ENCODE measurements around the gene NACC2. TPM values are rescaled to one million over a fixed set of nuclear protein-coding genes. Genes with fewer than 3 reads are reported as not detected.

The NACC2 gene
- total RNA-seq, 4 donors from 2014 or later: 45.6 to 55.7 (median 49.8) TPM

DNA sequence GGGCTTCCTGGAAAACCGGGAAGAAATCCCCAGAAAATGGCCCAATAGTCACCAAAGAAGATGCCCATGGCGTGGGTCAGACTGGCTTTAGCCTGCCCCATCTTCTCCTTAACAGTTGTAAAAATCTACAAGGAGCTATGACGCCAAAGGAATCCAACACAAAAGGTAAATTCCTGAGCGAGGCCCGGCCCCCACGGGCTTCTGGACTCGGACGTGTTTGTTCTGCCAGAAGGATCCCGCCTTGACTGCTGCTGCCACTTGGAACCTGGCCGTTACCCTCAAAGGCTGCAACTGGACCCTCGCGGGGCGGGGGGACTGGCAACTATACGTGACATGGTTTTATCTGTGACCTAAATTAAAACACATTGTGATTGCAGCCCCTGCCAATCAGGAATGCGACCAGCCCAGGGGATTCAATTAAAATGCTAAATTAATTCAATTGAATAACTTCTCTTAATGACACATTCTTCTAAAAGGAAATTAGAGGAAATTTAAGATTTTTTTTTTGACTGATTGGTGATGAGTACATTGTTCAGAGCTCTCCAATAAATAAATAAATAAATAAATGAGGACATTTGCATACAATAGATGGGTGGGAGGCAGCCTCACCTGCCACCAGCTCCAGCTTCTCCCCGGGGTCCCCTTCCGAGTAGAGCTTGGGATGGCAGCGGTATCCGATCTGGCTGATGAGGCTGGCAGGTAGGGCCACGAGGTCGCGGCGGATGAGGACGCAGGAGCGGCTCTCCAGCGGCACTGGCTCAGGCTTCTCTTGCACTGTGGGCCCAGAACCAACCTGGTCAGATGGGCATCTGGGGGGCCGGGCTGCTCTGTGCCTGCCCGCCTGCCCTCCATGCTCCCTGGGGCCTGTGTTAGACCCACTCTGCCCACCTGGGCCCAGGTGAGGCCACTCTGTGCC lies 79.2 kb downstream of the NACC2 start:
- Histone ChIP-seq H3K36me3 (peaks cover 0 to 47% (median 0%) of the 10 kb centered on the region in 3 donors), H3K27ac (peak overlapping the region in 2 of 4 donors; percentile 12 to 85), H3K4me3 (no peak overlapping the region), H3K4me1 (peaks cover 0 to 89% (median 28%) of the 10 kb centered on the region in 4 donors), H3K9me3 (no peaks in the 10 kb centered on the region), H3K27me3 (no peaks in the 10 kb centered on the region)
- TF ChIP-seq, protein P1, sequence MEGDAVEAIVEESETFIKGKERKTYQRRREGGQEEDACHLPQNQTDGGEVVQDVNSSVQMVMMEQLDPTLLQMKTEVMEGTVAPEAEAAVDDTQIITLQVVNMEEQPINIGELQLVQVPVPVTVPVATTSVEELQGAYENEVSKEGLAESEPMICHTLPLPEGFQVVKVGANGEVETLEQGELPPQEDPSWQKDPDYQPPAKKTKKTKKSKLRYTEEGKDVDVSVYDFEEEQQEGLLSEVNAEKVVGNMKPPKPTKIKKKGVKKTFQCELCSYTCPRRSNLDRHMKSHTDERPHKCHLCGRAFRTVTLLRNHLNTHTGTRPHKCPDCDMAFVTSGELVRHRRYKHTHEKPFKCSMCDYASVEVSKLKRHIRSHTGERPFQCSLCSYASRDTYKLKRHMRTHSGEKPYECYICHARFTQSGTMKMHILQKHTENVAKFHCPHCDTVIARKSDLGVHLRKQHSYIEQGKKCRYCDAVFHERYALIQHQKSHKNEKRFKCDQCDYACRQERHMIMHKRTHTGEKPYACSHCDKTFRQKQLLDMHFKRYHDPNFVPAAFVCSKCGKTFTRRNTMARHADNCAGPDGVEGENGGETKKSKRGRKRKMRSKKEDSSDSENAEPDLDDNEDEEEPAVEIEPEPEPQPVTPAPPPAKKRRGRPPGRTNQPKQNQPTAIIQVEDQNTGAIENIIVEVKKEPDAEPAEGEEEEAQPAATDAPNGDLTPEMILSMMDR (IDR thresholded peaks at IDR 0.05): no peak
- no peak for TF ChIP-seq POLR2A (IDR thresholded peaks at IDR 0.05)
- no peak for TF ChIP-seq EP300 (IDR thresholded peaks at IDR 0.05)
- DNase-seq (ENCODE audit: low spot score in 2 of 2): no peak
- 85% methylated on average over 25 to 28 of the region's 28 CpGs for WGBS, 2 donors

DNA sequence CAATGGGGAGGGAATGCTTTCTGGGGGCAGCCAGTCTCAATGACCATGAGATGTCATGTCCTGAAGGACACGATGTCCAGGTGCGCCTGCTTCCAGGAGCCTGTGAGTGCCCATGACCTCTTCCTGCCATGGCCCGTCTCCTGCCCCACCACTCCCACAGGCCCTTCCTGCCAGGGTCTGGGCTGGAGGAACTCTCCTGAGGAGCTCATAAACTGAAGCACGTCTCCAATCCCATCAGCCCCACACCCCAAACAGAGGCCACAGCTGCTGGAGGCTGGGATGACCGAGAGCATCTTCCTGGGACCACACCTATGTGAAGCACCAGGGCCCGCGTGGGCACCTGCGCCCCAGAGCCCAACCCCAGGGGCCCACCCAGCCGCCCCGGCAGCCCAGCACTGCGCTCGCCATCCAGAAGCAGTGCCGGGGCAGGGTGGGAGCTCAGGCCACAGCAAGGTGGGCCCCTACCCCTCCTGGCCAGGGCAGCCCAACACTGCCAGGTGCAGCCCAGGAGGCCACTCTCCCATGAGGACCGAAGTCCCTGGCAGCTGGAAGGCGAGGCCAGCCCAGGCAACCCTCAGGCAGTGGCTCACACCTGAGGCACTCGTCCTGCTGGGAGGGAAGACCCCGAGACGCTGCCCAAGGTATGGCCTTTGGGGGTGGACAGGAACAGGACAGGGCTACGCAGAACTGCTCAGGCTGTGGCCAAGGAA lies 80.0 kb downstream of the NACC2 start:
- TF ChIP-seq EP300 (IDR thresholded peaks at IDR 0.05) (no peak), POLR2A (IDR thresholded peaks at IDR 0.05) (no peak)
- TF ChIP-seq, protein P1 (IDR thresholded peaks at IDR 0.05): no peak
- no peak overlapping the region for H3K4me3 ChIP-seq
- 76 to 88% methylated on average over 8 to 15 of the region's 19 CpGs for WGBS, 2 donors
- H3K27ac ChIP-seq: peak overlapping the region in 2 of 4 donors; percentile 49 to 85
- H3K36me3 ChIP-seq: peaks cover 0 to 47% (median 0%) of the 10 kb centered on the region in 3 donors
- DNase-seq (ENCODE audit: low spot score in 2 of 2): no peak
- no peaks in the 10 kb centered on the region for H3K9me3 ChIP-seq
- no peaks in the 10 kb centered on the region for H3K27me3 ChIP-seq
- H3K4me1 ChIP-seq: peaks cover 0 to 89% (median 29%) of the 10 kb centered on the region in 4 donors

DNA sequence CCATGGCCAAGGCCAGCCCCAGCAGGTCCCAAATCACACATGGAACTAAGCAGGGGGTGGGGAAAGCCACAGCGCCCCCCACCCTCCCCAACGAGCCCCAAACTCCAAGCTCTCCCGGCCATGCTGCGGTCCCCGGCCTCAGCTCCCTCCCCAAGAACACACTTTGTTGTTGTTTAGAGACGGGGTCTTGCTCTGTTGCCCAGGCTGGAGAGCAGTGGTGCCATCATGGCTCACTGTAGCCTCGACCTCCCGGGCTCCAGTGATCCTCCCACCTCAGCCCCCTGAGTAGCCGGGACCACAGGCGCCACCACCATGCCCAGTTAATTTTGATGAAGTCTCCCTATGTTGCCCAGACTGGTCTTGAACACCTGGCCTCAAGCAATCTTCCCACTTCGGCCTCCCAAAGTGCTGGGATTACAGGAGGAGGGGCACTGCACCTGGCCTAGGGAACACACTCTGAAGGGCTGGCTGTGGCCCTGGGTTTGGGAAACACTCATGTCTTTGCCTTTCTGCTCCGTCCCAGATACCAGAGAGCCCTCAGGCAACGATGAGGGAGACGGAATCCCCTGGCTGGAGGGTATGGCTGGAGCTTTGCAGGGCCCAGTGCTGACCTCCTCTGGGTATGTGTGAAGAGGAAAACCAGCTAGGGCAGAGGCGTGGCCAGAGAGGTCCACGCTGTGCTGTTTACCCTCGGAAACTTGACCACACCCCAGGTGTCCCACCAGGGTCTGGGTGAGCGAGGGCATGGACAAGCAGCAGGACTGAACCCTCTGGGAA lies 80.8 kb downstream of the NACC2 start:
- no peaks in the 10 kb centered on the region for H3K27me3 ChIP-seq
- no peak for DNase-seq (ENCODE audit: low spot score in 2 of 2)
- peaks cover 0 to 88% (median 31%) of the 10 kb centered on the region in 4 donors for H3K4me1 ChIP-seq
- H3K36me3 ChIP-seq: peaks cover 0 to 54% (median 0%) of the 10 kb centered on the region in 3 donors
- WGBS, 2 donors: 77 to 90% methylated on average over 17 to 18 of the region's 18 CpGs
- TF ChIP-seq POLR2A (IDR thresholded peaks at IDR 0.05) (no peak), EP300 (IDR thresholded peaks at IDR 0.05) (no peak)
- TF ChIP-seq, protein P1 (IDR thresholded peaks at IDR 0.05): no peak
- peak overlapping the region in 2 of 4 donors; percentile 49 to 85 for H3K27ac ChIP-seq
- H3K9me3 ChIP-seq: no peaks in the 10 kb centered on the region
- H3K4me3 ChIP-seq: no peak overlapping the region

DNA sequence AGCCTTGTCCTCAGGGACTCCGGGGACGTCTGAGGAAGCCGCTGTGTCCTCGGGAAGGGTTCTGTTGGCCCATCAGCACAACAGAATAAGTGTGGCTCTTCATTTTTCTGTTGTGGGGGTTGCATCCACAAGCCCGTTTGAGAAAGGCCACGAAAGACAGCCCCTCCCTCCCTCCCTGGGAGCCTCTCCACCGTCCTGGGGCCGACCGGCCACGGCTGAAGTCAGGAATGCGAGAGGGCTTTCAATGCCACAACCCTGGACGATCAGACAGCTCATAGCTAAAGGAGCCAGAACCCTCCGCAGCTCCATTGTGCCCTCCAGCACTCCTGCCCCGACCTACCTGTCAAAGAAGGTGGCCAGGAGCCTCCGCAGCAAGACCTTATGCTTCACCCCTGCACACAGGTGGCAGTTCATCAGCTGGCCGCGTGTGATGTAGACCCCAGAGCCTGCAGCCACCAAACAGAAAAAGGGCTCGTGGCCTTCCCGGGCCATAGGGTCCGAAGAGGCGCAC lies 81.5 kb downstream of the NACC2 start:
- peaks cover 0 to 56% (median 0%) of the 10 kb centered on the region in 3 donors for H3K36me3 ChIP-seq

More for the DNA sequence above, 81.5 kb downstream of the NACC2 start:
- Histone ChIP-seq H3K27ac (peak overlapping the region in 3 of 4 donors; percentile 65 to 91 (median 85)), H3K9me3 (no peaks in the 10 kb centered on the region), H3K4me1 (peaks cover 0 to 88% (median 28%) of the 10 kb centered on the region in 4 donors), H3K4me3 (no peak overlapping the region), H3K27me3 (no peaks in the 10 kb centered on the region)
- TF ChIP-seq, protein P1 (IDR thresholded peaks at IDR 0.05): no peak
- TF ChIP-seq EP300 (IDR thresholded peaks at IDR 0.05) (no peak), POLR2A (IDR thresholded peaks at IDR 0.05) (no peak)
- no peak for DNase-seq (ENCODE audit: low spot score in 2 of 2)
- 80 to 83% methylated on average over 20 to 21 of the region's 21 CpGs for WGBS, 2 donors
